GM12878 (cell line): ENCODE results near the gene NOP14. TPM values are rescaled to one million over a fixed set of nuclear protein-coding genes. Genes with fewer than 3 reads are reported as not detected.

Source experiments
- ASH2L ChIP-seq: fragments of 300-600, 200-600 bp; sonication (generic); IDR thresholded peaks from 2 replicates; pipeline ENCODE4 v1.6.1; 2017; ENCODE audit warnings: low read depth, mild to moderate bottlenecking, borderline replicate concordance
- BCLAF1 ChIP-seq: fragments of 450-650 bp; IDR thresholded peaks from 2 replicates; pipeline ENCODE4 v1.6.1; 2017; ENCODE audit warnings: antibody characterized with exemption, mild to moderate bottlenecking, moderate library complexity
- CBX5 ChIP-seq: sonication (generic); IDR thresholded peaks from 2 replicates; pipeline ENCODE4 v1.6.1; 2016; ENCODE audit warnings: low read depth, moderate library complexity, mild to moderate bottlenecking, inconsistent platforms
- ESRRA ChIP-seq: IDR thresholded peaks from 2 replicates; pipeline ENCODE4 v1.6.1; 2012; ENCODE audit warnings: mild to moderate bottlenecking, low read length, improper control_type of control experiment
- HDAC6 ChIP-seq: fragments of 200-600 bp; sonication (generic); IDR thresholded peaks from one replicate; pipeline ENCODE4 v1.8.0; 2017; ENCODE audit warnings: antibody characterized with exemption; ENCODE audit not compliant: unreplicated experiment
- MEF2B ChIP-seq: fragments of 450-650 bp; IDR thresholded peaks from 2 replicates; pipeline ENCODE4 v1.6.1; 2018; ENCODE audit warnings: mild to moderate bottlenecking, moderate library complexity; ENCODE audit not compliant: partially characterized antibody, poor library complexity, severe bottlenecking
- RFX5 ChIP-seq: IDR thresholded peaks from 2 replicates; pipeline ENCODE4 v1.6.1; 2011; ENCODE audit warnings: low read depth, low read length, improper control_type of control experiment
- ZNF592 ChIP-seq: fragments of 450-650 bp; IDR thresholded peaks from 2 replicates; pipeline ENCODE4 v1.6.1; 2017; ENCODE audit warnings: mild to moderate bottlenecking, moderate library complexity
- polyA plus RNA-seq, 11 experiments: library from polyadenylated mRNA; depleted of rRNA in 4 of 11; unstranded in 6 of 11; stranded (reverse) in 5 of 11; fragments of >200 nt; fragmentation: Nextera tagmentation in 4 of 11; fragmentation: Illumina TruSeq in 1 of 11; extraction: Ambion mirVana in 4 of 11; extraction: Trizol in 1 of 11; gene quantifications; 1 replicate in 1 of 11; 2 replicates in 10 of 11; pipeline versions ENCODE4 v1.2.1 to v1.2.3, GENCODE V29; 2011 to 2016; ENCODE audit warnings: inconsistent platforms in 2 of 11, missing spikeins in 2 of 11, low read depth in 1 of 11
- total RNA-seq, 4 experiments: library from RNA; depleted of rRNA in 3 of 4; stranded (reverse); fragments of >200 nt in 3 of 4; fragmentation: Illumina TruSeq in 1 of 4; extraction: Trizol in 1 of 4; gene quantifications; 2 replicates each; pipeline versions ENCODE4 v1.2.1 to v1.2.3, GENCODE V29; 2013 to 2021
- TF ChIP-seq, protein P1 (sequence below): fragments of 450-650 bp; IDR thresholded peaks from 2 replicates; pipeline ENCODE4 v1.6.1; 2017; ENCODE audit warnings: mild to moderate bottlenecking, moderate library complexity
- TF ChIP-seq, protein P2 (sequence below): IDR thresholded peaks from 2 replicates; pipeline ENCODE4 v1.6.1; 2012; ENCODE audit warnings: low read length, inconsistent platforms

The NOP14 gene
- total and polyA plus RNA-seq, 10 of the 15 experiments (the other 5 are each of a cell fraction or from before 2014, with no cell fraction given) = 13.8 to 80.6 (median 49.7) TPM

- 0 out of 2 replicates have a peak, but pooled peaks have one; percentile 30 for TF ChIP-seq ZNF592
- no peak for TF ChIP-seq CBX5
- TF ChIP-seq, protein P1, sequence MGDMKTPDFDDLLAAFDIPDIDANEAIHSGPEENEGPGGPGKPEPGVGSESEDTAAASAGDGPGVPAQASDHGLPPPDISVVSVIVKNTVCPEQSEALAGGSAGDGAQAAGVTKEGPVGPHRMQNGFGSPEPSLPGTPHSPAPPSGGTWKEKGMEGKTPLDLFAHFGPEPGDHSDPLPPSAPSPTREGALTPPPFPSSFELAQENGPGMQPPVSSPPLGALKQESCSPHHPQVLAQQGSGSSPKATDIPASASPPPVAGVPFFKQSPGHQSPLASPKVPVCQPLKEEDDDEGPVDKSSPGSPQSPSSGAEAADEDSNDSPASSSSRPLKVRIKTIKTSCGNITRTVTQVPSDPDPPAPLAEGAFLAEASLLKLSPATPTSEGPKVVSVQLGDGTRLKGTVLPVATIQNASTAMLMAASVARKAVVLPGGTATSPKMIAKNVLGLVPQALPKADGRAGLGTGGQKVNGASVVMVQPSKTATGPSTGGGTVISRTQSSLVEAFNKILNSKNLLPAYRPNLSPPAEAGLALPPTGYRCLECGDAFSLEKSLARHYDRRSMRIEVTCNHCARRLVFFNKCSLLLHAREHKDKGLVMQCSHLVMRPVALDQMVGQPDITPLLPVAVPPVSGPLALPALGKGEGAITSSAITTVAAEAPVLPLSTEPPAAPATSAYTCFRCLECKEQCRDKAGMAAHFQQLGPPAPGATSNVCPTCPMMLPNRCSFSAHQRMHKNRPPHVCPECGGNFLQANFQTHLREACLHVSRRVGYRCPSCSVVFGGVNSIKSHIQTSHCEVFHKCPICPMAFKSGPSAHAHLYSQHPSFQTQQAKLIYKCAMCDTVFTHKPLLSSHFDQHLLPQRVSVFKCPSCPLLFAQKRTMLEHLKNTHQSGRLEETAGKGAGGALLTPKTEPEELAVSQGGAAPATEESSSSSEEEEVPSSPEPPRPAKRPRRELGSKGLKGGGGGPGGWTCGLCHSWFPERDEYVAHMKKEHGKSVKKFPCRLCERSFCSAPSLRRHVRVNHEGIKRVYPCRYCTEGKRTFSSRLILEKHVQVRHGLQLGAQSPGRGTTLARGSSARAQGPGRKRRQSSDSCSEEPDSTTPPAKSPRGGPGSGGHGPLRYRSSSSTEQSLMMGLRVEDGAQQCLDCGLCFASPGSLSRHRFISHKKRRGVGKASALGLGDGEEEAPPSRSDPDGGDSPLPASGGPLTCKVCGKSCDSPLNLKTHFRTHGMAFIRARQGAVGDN = peak; percentile 68
- no peak for TF ChIP-seq ESRRA
- TF ChIP-seq, protein P2, sequence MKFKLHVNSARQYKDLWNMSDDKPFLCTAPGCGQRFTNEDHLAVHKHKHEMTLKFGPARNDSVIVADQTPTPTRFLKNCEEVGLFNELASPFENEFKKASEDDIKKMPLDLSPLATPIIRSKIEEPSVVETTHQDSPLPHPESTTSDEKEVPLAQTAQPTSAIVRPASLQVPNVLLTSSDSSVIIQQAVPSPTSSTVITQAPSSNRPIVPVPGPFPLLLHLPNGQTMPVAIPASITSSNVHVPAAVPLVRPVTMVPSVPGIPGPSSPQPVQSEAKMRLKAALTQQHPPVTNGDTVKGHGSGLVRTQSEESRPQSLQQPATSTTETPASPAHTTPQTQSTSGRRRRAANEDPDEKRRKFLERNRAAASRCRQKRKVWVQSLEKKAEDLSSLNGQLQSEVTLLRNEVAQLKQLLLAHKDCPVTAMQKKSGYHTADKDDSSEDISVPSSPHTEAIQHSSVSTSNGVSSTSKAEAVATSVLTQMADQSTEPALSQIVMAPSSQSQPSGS = no peak
- TF ChIP-seq BCLAF1 = peak; percentile 62
- no peak for TF ChIP-seq HDAC6
- 0 out of 2 replicates have a peak, but pooled peaks have one; percentile 33 for TF ChIP-seq RFX5
- no peak for TF ChIP-seq ASH2L
- TF ChIP-seq MEF2B = peak; percentile 96
Observed at GRCh38 chr4:2937146-2937857, 25.9 kb downstream of the NOP14 start (continued).
